ENCODE data around the gene RNF157.

- no peak for TF ChIP-seq CTCF (IDR thresholded peaks at IDR 0.05 in 2 of 3, conservative IDR thresholded peaks at IDR 0.05 in 1 of 3; ENCODE audit: control insufficient read depth in 2 of 3, extremely low read depth in 1 of 3, insufficient read depth in 1 of 3, low read depth in 3 of 3, low read length in 3 of 3)
- no peak for TF ChIP-seq EP300 (IDR thresholded peaks at IDR 0.05; ENCODE audit: borderline replicate concordance in 1 of 2, control insufficient read depth in 1 of 2, low read depth in 2 of 2, low read length in 2 of 2)
- TF ChIP-seq ZBTB33 (IDR thresholded peaks at IDR 0.05): no peak
- no peak for TF ChIP-seq BCL11A (IDR thresholded peaks at IDR 0.05; ENCODE audit: low read depth, low read length)
- TF ChIP-seq REST (IDR thresholded peaks at IDR 0.05; ENCODE audit: low read depth, low read length): no peak
- TF ChIP-seq CHD1 (IDR thresholded peaks at IDR 0.05; ENCODE audit: low read depth, low read length): no peak
- no peak for TF ChIP-seq RAD21 (IDR thresholded peaks at IDR 0.05; ENCODE audit: insufficient read depth, low read depth, low read length)
- no peak for TF ChIP-seq PAX8 (IDR thresholded peaks at IDR 0.05)
Observed at GRCh38 chr17:76279742-76280287, 39.5 kb upstream of the RNF157 start.

Data from GM12878 (cell line).